IMR-90 (cell line): Measurements from ENCODE around the gene COMP. TPM values are rescaled to one million over a fixed set of nuclear protein-coding genes. Genes with fewer than 3 reads are reported as not detected.
A peak's percentile ranks its signal among the peaks of the same experiment; 100 is the strongest.

Experiments used
- ATAC-seq: fragments of 200-7000 bp; cut with Tn5 transposase; 2 replicates; pipeline ENCODE4 v1.9.1; 2020; ENCODE audit warnings: low read depth, mild to moderate bottlenecking, moderate library complexity
- BruUV-seq: library from RNA; stranded (reverse); fragments of 400-500 nt; replicated peaks from 2 replicates; lab custom pipeline; 2021; lab: Mats Ljungman, UMichigan
- CTCF ChIA-PET: fragments of 300-600 bp; formaldehyde crosslinking; extraction: SDS; loops from one replicate; lab custom pipeline; 2021; ENCODE audit warnings: antibody characterized with exemption; lab: Yijun Ruan, JAX
- POLR2A ChIA-PET: fragments of 300-600 bp; sonication (Branson Sonifier 250); formaldehyde crosslinking; loops from one replicate; lab custom pipeline; 2022; ENCODE audit warnings: antibody characterized with exemption; ENCODE audit not compliant: unreplicated experiment; lab: Charles Lee
- DNase-seq: peaks from one replicate; pipeline ENCODE4 v3.0.0; 2013
- H2AFZ ChIP-seq: replicated peaks from 2 replicates; pipeline ENCODE3; 2013; ENCODE audit warnings: low read length, mild to moderate bottlenecking; ENCODE audit not compliant: poor library complexity
- H2AK5ac ChIP-seq: 2 replicates; pipeline ENCODE4 v1.6.1; 2013; ENCODE audit warnings: low read depth, low read length, inconsistent platforms
- H2AK9ac ChIP-seq: replicated peaks from 2 replicates; pipeline ENCODE3; 2013; ENCODE audit warnings: mild to moderate bottlenecking, low read depth, low read length, moderate library complexity; ENCODE audit not compliant: poor library complexity
- H2BK120ac ChIP-seq: 2 replicates; pipeline ENCODE4 v1.6.1; 2013; ENCODE audit warnings: low read depth, low read length, inconsistent platforms
- H2BK15ac ChIP-seq: 3 replicates; pipeline ENCODE4 v1.6.1; 2013; ENCODE audit warnings: low read depth, low read length, inconsistent platforms
- H2BK20ac ChIP-seq: 2 replicates; pipeline ENCODE4 v1.6.1; 2013; ENCODE audit warnings: low read depth, mild to moderate bottlenecking, inconsistent platforms, low read length, moderate library complexity
- H2BK5ac ChIP-seq: 2 replicates; pipeline ENCODE4 v1.6.1; 2013; ENCODE audit warnings: mild to moderate bottlenecking, low read depth, low read length, inconsistent platforms; ENCODE audit not compliant: poor library complexity, severe bottlenecking
- H3K14ac ChIP-seq: replicated peaks from 2 replicates; pipeline ENCODE4 v1.6.1; 2013; ENCODE audit warnings: low read depth, low read length, inconsistent platforms
- H3K18ac ChIP-seq: 2 replicates; pipeline ENCODE4 v1.6.1; 2013; ENCODE audit warnings: low read depth, low read length, control low read depth
- H3K23ac ChIP-seq: 2 replicates; pipeline ENCODE4 v1.6.1; 2013; ENCODE audit warnings: low read depth, low read length, inconsistent platforms
- H3K27ac ChIP-seq: 2 replicates; pipeline ENCODE4 v1.5.1; 2013; ENCODE audit warnings: mild to moderate bottlenecking, control low read depth, low read length; ENCODE audit not compliant: insufficient read depth
- H3K27me3 ChIP-seq: 2 replicates; pipeline ENCODE4 v1.6.1; 2013; ENCODE audit warnings: low read length; ENCODE audit not compliant: control insufficient read depth, insufficient read depth
- H3K36me3 ChIP-seq: 2 replicates; pipeline ENCODE4 v1.6.1; 2013; ENCODE audit warnings: low read length, mixed read lengths; ENCODE audit not compliant: control insufficient read depth, insufficient read depth
- H3K4ac ChIP-seq: 2 replicates; pipeline ENCODE4 v1.6.1; 2013; ENCODE audit warnings: low read depth, low read length, inconsistent platforms
- H3K4me1 ChIP-seq: 2 replicates; pipeline ENCODE4 v1.6.1; 2013; ENCODE audit warnings: low read length, mixed read lengths; ENCODE audit not compliant: control insufficient read depth, insufficient read depth
- H3K4me2 ChIP-seq: 2 replicates; pipeline ENCODE4 v1.6.1; 2013; ENCODE audit warnings: low read depth, mild to moderate bottlenecking, control low read depth, low read length, moderate library complexity
- H3K4me3 ChIP-seq: 2 replicates; pipeline ENCODE4 v1.5.1; 2013; ENCODE audit warnings: low read depth, mild to moderate bottlenecking, control low read depth, low read length, moderate library complexity; ENCODE audit not compliant: insufficient read depth
- H3K56ac ChIP-seq: 2 replicates; pipeline ENCODE4 v1.6.1; 2013; ENCODE audit warnings: low read length, inconsistent platforms; ENCODE audit not compliant: insufficient read depth; ENCODE audit errors: extremely low read depth
- H3K79me1 ChIP-seq, 2 experiments: 2 replicates each; pipeline ENCODE4 v1.6.1; 2013; ENCODE audit warnings: low read length in 2 of 2, inconsistent platforms in 1 of 2, low read depth in 1 of 2
- H3K9ac ChIP-seq: 2 replicates; pipeline ENCODE4 v1.6.1; 2013; ENCODE audit warnings: low read depth, low read length, control low read depth
- H3K9me1 ChIP-seq: 2 replicates; pipeline ENCODE4 v1.6.1; 2013; ENCODE audit warnings: low read length, inconsistent platforms; ENCODE audit not compliant: insufficient read depth
- H3K9me3 ChIP-seq: 2 replicates; pipeline ENCODE4 v1.6.1; 2013; ENCODE audit warnings: low read length; ENCODE audit not compliant: control insufficient read depth, insufficient read depth
- H4K20me1 ChIP-seq: 2 replicates; pipeline ENCODE4 v1.6.1; 2013; ENCODE audit warnings: low read length, inconsistent platforms; ENCODE audit not compliant: insufficient read depth
- H4K5ac ChIP-seq: 2 replicates; pipeline ENCODE4 v1.6.1; 2013; ENCODE audit warnings: mild to moderate bottlenecking, low read depth, low read length, control low read depth
- H4K8ac ChIP-seq, 2 experiments: 2 replicates each; pipeline ENCODE4 v1.6.1; 2013; ENCODE audit warnings: low read depth in 2 of 2, low read length in 2 of 2, control low read depth in 1 of 2, inconsistent platforms in 1 of 2
- H4K91ac ChIP-seq: 2 replicates; pipeline ENCODE4 v1.6.1; 2013; ENCODE audit warnings: low read depth, low read length, inconsistent platforms; ENCODE audit not compliant: insufficient read depth
- CEBPB ChIP-seq: IDR thresholded peaks from 2 replicates; pipeline ENCODE4 v1.6.1; 2012; ENCODE audit warnings: low read depth, low read length, improper control_type of control experiment
- CHD1 ChIP-seq: IDR thresholded peaks from 2 replicates; pipeline ENCODE4 v1.6.1; 2012; ENCODE audit warnings: low read depth, low read length, improper control_type of control experiment
- CTCF ChIP-seq: conservative IDR thresholded peaks from 2 replicates; pipeline ENCODE4 v1.5.1; 2012; ENCODE audit warnings: mild to moderate bottlenecking, low read depth, low read length, improper control_type of control experiment
- ELK1 ChIP-seq: fragments of 150-350 bp; IDR thresholded peaks from 2 replicates; pipeline ENCODE4 v1.6.1; 2016; ENCODE audit warnings: low read depth, mild to moderate bottlenecking, low read length, moderate library complexity, borderline replicate concordance
- MAFK ChIP-seq: IDR thresholded peaks from 2 replicates; pipeline ENCODE4 v1.6.1; 2012; ENCODE audit warnings: low read depth, low read length, improper control_type of control experiment
- MAZ ChIP-seq: IDR thresholded peaks from 2 replicates; pipeline ENCODE4 v1.6.1; 2012; ENCODE audit warnings: low read depth, mild to moderate bottlenecking, low read length, improper control_type of control experiment, moderate library complexity, borderline replicate concordance
- MXI1 ChIP-seq: IDR thresholded peaks from 2 replicates; pipeline ENCODE4 v1.6.1; 2012; ENCODE audit warnings: low read depth, mild to moderate bottlenecking, low read length, moderate library complexity, borderline replicate concordance
- NFE2L2 ChIP-seq: fragments of 150-350 bp; IDR thresholded peaks from 2 replicates; pipeline ENCODE4 v1.6.1; 2016; ENCODE audit warnings: low read depth, mild to moderate bottlenecking, low read length
- POLR2A ChIP-seq: IDR thresholded peaks from 2 replicates; pipeline ENCODE4 v1.6.1; 2012; ENCODE audit warnings: mild to moderate bottlenecking, low read depth, low read length
- RAD21 ChIP-seq: IDR thresholded peaks from 2 replicates; pipeline ENCODE4 v1.6.1; 2012; ENCODE audit warnings: low read length, improper control_type of control experiment
- RCOR1 ChIP-seq: IDR thresholded peaks from 2 replicates; pipeline ENCODE4 v1.6.1; 2012; ENCODE audit warnings: mild to moderate bottlenecking, low read length, improper control_type of control experiment; ENCODE audit not compliant: insufficient replicate concordance
- RFX5 ChIP-seq: IDR thresholded peaks from 2 replicates; pipeline ENCODE4 v1.8.0; 2012; ENCODE audit warnings: low read depth, mild to moderate bottlenecking, low read length, moderate library complexity
- SMC3 ChIP-seq: fragments of 150-350 bp; IDR thresholded peaks from 2 replicates; pipeline ENCODE4 v1.6.1; 2016; ENCODE audit warnings: low read depth, mild to moderate bottlenecking, antibody characterized with exemption, low read length, moderate library complexity
- USF2 ChIP-seq: fragments of 150-350 bp; IDR thresholded peaks from 2 replicates; pipeline ENCODE4 v1.6.1; 2017; ENCODE audit warnings: mild to moderate bottlenecking, antibody characterized with exemption, low read length, low read depth
- WGBS, 2 experiments: methylation state at CpG; one replicate each; pipeline versions ENCODE4 v1.1.5 to v1.1.7; 2013; ENCODE audit warnings: missing lambda C conversion rate in 2 of 2; ENCODE audit not compliant: insufficient read length in 1 of 2; ENCODE audit errors: extremely low coverage in 2 of 2; 5-methylcytosine and 5-hydroxymethylcytosine counted together
- dilution Hi-C: fragments of 300-500 bp; cut with HindIII; formaldehyde crosslinking; loops from one replicate; pipeline ENCODE4 v1.14.3; 2018; ENCODE audit warnings: low sequenced_read_pairs; ENCODE audit not compliant: unreplicated experiment
- in situ Hi-C: fragments of 300-500 bp; cut with MboI; formaldehyde crosslinking; loops from 3 replicates; pipeline ENCODE4 v1.14.3; 2019; ENCODE audit warnings: low sequenced_read_pairs, inconsistent platforms, mixed read lengths
- intact Hi-C: fragments of 100-400 bp; cut with micrococcal nuclease; formaldehyde crosslinking; loops from 2 replicates; pipeline ENCODE4 v1.10.0; 2022
- polyA plus RNA-seq, 3 experiments: library from polyadenylated mRNA; depleted of rRNA; stranded (reverse); fragments of >200 nt; gene quantifications; 2 replicates each; pipeline ENCODE4 v1.2.3, GENCODE V29; 2012; ENCODE audit warnings: low replicate concordance in 1 of 3
- total RNA-seq: library from RNA; depleted of rRNA; stranded (reverse); fragments of >200 nt; gene quantifications from 2 replicates; pipeline ENCODE4 v1.2.3, GENCODE V29; 2012

COMP gene
- total and polyA plus RNA-seq, 2 of the 4 experiments (the other 2 are of a cell fraction): under 0.01 to 0.43 TPM

GRCh38 chr19:18784786-18785120, 6.4 kb downstream of the COMP start:
- no TSS peak for BruUV-seq

More at GRCh38 chr19:18784786-18785120, 6.4 kb downstream of the COMP start:
- H3K4me3 ChIP-seq: no peak overlapping the region
- TF ChIP-seq CEBPB (no peak), RFX5 (no peak), USF2 (no peak), POLR2A (no peak), MAZ (no peak), RCOR1 (no peak), CTCF (no peak), MAFK (no peak), SMC3 (no peak), MXI1 (no peak), NFE2L2 (no peak), RAD21 (no peak), CHD1 (no peak), ELK1 (no peak)
- H3K56ac ChIP-seq: no peak overlapping the region
- H2BK120ac ChIP-seq: no peak overlapping the region
- no peak overlapping the region for H4K91ac ChIP-seq
- H3K9ac ChIP-seq: no peak overlapping the region
- H4K5ac ChIP-seq: no peak overlapping the region
- no peak overlapping the region for H3K4me2 ChIP-seq
- no peak overlapping the region for H3K14ac ChIP-seq
- dilution Hi-C loops (no loop called here), intact Hi-C loops (no loop called here), in situ Hi-C loops (no loop called here)
- H3K4ac ChIP-seq: no peak overlapping the region
- peak overlapping the region; percentile 56 for H2AFZ ChIP-seq
- no peak overlapping the region for H3K18ac ChIP-seq
- no peak overlapping the region for H2BK15ac ChIP-seq
- no peaks in the 10 kb centered on the region for H3K36me3 ChIP-seq
- H3K27me3 ChIP-seq: peaks cover 38% of the 10 kb centered on the region
- no peak overlapping the region for H2BK20ac ChIP-seq
- peaks cover 4% of the 10 kb centered on the region for H3K9me3 ChIP-seq
- H4K20me1 ChIP-seq: peaks cover 11% of the 10 kb centered on the region; the same call in 1 of the 2 replicates
- peak overlapping the region; percentile 23 for H2AK9ac ChIP-seq
- no peak overlapping the region for H3K23ac ChIP-seq
- H3K4me1 ChIP-seq: peaks cover 1% of the 10 kb centered on the region; the same call in 1 of the 2 replicates
- DNase-seq (no peak), ATAC-seq (no peak)
- no peaks in the 10 kb centered on the region for H3K79me1 ChIP-seq
- H3K9me1 ChIP-seq: peaks cover 2% of the 10 kb centered on the region; the same call in 1 of the 2 replicates
- no peak overlapping the region for H3K27ac ChIP-seq
- no peak overlapping the region for H4K8ac ChIP-seq
- no peak overlapping the region for H2AK5ac ChIP-seq
- no peak overlapping the region for H2BK5ac ChIP-seq
- POLR2A ChIA-PET: no interaction called here
- 84% methylated on average over 16 of the region's 16 CpGs; no CpG with 5 or more reads in 1 of the 2 experiments for WGBS, 2 experiments
- CTCF ChIA-PET: interaction anchor here (1.2 kb wide), 1 partner anchor 62 kb away, joined by 3 read pairs; no protein-coding TSS in a partner anchor
